GF-D8 (cell line): ENCODE results near the gene PAFAH1B2.

Source experiments
- DNase-seq: peaks from one replicate; lab custom pipeline; 2025; lab: John Stamatoyannopoulos, UW

The PAFAH1B2 gene

DNA sequence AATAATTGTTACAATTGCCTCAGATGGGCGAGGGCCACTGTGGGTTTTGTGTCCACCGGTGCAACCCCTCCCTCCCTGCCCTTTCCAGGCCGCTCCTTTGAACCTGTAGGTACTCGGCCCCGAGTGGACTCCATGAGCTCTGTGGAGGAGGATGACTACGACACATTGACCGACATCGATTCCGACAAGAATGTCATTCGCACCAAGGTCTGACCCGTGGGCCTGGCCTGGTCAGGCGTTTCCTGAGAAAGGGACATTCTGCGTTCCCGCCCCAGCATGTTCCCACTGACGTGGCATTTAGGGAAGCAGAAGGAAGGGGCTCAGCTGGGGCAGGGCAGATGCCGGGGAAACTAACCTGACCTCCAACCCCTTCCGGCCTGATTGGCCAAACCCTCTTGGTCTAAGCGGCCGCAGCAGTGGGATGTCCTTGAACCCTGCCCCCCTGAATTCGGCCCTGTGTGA lies 44.6 kb downstream of the PAFAH1B2 start:
- DNase-seq = no peak

DNA sequence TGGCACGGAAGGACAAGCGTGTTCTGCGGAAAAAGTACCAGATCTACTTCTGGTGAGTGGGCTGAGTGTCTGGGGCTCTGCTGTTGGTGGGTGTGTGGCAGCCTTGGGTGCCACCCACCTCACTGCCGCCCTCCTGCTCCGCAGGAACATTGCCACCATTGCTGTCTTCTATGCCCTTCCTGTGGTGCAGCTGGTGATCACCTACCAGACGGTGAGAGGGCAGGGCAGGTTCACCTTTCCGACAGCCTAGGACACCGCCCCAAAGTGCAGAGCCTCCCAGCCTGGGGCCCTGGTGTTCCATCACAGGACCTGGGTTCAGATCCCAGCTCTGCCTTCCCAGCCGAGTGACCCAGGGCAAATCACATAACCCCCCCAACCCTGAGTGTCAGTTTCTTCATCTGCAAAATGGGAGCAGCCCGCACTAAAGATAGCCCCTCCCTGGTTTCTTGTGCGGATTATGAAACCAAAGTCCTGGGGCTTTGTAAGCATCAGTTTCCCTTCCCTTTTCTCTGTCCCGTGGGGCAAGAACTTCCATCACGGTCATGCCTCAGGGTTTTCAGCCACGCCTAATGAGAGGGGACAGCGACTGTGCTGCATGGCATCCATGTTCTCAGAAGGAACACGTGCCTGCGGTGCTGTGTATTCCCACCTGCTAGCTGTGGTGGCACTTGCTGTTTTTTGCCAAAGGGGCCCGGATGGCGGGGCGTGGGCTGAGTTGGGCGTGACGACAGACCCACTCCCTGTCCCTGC lies 45.3 kb downstream of the PAFAH1B2 start:
- DNase-seq = no peak

- DNase-seq = no peak
Observed at GRCh38 chr11:117189941-117190544, 46.0 kb downstream of the PAFAH1B2 start.

GRCh38 chr11:117191680-117192400 lies 47.8 kb downstream of the PAFAH1B2 start:
- no peak for DNase-seq

DNA sequence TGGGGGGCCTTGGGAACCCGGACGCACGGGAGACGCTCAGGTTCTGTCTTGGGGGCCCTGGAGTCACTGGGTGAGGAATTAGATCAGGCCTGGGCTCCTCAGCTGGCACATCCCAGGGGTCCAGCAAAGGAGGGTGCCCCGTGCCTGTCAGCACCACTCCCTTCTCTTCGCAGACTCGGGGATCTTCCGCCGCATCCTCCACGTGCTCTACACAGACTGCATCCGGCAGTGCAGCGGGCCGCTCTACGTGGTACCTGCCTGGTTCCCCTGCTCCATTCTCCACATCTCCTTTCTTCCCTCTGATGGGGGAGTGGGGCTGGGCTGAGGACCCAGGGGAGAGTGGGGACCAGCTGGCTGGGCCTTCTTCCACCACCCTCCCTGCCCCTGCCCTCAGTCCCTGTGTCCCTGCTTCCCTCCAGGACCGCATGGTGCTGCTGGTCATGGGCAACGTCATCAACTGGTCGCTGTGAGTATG lies 48.4 kb downstream of the PAFAH1B2 start:
- DNase-seq = no peak

- no peak for DNase-seq
Observed at GRCh38 chr11:117193130-117194020, 49.3 kb downstream of the PAFAH1B2 start.

DNA sequence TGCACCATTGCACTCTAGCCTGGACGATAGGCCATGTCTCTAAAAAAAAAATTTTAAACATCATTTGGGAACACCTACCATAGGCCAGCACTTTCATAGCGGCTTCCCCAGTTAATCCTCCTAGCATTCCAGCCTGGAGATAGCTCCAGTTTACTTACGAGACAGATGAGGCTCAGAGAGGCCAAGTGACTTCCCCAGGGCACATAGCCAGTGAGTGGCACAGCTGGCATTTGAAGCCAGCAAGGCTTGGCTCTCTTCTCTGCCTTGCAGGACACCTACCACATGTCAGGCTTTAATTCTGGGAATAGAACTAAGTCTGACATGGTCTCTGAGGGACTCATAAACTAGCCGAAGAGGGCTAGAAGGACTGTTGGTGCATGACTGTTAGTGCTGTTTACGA lies 50.2 kb downstream of the PAFAH1B2 start:
- DNase-seq = no peak

GRCh38 chr11:117195258-117195657 lies 51.2 kb downstream of the PAFAH1B2 start:
- DNase-seq = no peak

DNA sequence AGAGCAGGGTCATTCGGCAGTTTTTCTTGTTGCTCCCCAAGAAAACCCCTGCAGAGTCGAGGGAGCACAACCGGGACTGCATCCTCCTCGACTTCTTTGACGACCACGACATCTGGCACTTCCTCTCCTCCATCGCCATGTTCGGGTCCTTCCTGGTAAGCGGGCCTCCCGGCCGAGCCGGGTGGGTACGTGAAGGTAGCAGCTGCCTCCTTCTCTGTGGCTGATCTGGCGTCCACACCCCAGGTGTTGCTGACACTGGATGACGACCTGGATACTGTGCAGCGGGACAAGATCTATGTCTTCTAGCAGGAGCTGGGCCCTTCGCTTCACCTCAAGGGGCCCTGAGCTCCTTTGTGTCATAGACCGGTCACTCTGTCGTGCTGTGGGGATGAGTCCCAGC lies 51.7 kb downstream of the PAFAH1B2 start:
- no peak for DNase-seq

DNA sequence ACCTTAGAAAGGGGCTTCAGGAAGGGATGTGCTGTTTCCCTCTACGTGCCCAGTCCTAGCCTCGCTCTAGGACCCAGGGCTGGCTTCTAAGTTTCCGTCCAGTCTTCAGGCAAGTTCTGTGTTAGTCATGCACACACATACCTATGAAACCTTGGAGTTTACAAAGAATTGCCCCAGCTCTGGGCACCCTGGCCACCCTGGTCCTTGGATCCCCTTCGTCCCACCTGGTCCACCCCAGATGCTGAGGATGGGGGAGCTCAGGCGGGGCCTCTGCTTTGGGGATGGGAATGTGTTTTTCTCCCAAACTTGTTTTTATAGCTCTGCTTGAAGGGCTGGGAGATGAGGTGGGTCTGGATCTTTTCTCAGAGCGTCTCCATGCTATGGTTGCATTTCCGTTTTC lies 52.9 kb downstream of the PAFAH1B2 start:
- DNase-seq = no peak

DNA sequence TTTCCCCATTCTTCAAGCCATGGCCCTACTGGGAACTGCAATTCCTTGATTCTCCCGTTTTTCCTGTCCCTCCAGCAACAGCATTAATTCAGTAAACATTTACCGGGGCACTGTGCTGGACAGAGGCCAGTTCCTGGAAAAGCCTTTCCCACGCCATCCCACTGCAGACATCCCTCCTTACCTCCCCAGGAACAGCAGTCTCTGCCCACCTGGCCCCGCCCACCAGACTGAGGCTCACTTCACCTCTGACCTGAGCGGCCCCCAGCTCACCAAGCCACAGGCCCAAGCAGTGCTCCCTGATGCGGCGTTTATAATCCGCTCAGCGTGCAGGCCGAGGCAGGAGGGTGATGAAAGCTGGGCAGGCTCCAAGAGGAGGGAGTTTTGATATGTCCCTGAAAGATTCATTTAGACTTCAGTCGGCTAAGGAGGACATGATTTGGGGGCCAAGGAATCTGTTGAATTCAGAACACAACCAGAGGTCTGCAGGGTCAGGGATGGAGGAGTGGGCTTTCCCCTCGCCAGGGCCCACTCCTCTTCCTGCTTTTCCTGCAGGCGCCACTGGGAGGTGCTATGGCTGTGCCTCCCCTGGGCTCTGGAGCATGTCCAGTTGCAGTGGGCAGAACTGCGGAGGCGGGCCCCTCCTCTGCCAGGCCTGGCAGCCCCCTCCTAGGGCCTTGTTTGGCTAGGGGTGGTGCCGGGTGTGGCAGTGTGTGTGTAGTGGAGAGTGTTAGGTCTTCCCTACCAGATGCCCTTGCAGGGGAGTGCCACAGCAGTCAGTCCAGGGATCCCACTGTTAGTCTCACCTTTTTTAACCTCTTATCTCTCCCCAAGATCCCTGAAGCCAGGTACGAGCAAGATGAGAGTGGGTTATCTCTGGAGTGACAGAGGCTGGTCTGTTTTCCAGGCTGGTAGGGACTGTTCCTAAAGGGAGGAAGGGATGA lies 53.7 kb downstream of the PAFAH1B2 start:
- DNase-seq = no peak

DNA sequence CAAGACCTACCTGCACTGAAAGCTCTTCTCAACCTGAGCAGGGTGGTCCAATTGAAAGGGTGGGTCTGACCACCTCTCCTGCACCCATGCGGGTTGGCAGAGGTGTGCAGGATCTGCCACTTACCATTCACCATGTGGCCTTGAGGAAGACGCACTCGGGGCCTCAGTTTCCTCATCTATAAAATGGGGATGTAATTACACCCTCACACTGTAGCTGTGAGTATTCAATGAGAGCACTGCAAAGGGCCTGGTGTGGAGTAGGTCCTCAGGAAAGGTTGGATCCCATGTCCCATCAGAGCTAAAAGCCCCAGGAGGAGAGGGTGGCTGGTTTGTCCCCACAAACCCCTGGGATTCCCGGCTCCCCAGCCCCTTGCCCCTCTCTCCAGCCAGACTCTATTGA lies 54.5 kb downstream of the PAFAH1B2 start:
- DNase-seq = no peak

GRCh38 chr11:117199053-117199915 lies 55.2 kb downstream of the PAFAH1B2 start, which contains the start of gene TAGLN:
TSS of gene TAGLN (plus strand) at chr11:117199370. CDS start at chr11:117203014, 3,644 bp downstream.
- DNase-seq = no peak

DNA sequence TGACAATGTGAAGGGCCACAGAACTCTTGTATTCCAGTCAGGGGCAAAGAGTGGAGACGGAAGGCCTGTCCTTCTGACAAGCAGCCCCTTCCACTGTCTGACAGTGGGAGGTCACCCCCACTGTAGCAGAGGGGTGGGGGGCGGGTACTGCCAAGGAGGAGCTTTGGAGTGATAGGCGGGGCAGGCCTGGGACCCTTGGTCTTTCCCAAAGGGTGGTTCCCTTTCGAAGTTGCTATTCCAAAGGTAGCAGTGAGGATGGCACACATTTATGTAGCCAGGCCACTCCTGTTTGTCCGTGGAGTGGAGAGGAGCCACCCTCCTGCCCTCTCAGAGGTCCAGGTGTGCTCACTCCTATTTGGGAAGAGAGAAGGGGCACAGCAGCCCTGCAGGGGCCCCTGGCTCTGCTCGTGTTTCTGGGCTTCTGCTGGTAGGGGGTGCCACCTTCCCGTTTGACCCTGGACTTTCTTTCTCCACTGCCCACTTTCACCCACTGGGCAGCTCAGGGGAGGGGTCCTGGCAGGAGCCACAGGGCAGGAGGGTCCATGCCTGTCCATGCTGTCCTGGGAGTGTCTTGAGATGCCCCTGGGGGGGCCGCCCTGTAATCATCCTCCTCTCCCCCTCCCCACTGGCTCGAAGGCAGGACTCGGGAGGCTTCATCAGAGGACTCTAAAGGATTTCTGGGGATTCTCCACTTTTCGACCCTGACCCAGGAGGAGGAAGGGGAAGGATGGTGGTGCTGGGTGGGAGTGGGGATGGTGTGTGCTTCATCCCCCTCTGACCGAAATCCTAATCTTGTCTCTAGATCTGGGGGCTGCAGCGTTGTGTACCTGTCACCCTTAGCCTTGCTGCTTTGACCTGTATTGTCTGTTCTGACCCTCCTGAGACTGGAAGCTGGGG lies 56.1 kb downstream of the PAFAH1B2 start:
- no peak for DNase-seq

DNA sequence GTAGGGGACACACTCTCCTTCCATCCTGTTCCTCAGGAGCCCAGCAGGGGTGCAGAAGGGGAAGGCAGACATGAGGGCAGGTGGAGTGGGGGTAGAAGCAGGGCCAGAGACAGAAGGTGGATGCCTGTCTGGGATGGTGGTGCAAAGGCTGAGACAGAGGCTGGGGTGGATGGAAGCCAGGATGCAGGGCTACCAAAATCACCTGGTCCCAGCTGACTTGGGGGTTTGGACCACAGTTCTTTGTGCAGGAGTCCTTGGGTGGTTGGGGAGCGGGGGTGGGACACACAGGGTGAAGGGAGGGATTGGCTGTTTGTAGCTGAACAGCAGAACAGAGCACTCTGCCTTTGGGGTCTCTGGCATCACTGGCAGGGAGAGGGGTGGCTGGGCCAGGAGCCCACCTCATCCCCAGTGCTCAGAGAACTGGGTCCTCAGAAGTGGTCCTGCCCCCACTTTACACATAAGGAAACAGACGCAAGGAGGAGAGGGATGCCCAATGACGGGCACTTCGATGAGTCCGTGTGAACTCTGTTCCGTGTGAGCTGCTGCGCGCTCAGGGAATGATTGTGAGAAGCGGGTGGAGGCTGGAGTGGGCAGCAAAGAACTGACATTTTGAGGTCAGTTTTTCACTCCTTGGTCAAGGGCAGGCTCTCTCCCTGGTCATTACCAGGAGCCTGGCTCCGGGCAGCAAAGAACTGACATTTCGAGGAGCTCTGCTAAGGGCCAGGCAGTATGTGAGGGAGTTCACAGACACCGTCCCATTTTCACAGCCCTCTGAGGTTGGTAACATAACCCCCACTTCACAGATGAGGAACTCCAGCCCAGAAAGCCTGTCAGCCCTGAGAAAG lies 56.9 kb downstream of the PAFAH1B2 start:
- DNase-seq = no peak

GRCh38 chr11:117201658-117202305 lies 57.7 kb downstream of the PAFAH1B2 start:
- no peak for DNase-seq
